ENCODE measurements around the gene KIAA1549. TPM values are rescaled to one million over a fixed set of nuclear protein-coding genes. Genes with fewer than 3 reads are reported as not detected.
A peak's percentile ranks its signal among the peaks of the same experiment; 100 is the strongest.

Gene KIAA1549
- polyA plus RNA-seq, 1 experiment = 2.5 TPM

DNA sequence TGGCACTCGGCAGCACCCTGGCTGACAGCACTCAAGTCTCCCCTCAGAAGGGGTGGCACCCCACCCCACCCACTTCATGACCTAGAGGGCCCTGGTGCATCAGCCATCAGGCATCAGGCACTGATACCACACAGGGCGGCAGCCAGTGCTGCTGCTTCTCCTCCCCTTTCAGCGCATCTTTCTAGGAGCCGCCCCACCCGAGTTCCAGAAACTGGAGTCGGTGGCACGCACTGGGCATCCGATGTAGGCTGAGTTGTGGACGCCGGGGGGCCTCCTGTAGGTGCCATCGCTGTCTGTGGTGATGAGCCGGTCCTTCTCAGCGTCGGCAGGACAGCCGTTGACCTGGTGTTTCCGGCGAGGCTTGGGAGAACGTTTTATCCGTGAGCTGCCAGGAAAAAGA lies 113.4 kb downstream of the KIAA1549 start:
- POLR2A ChIA-PET = no interaction called here
- CTCF ChIA-PET = no interaction called here
- Histone ChIP-seq H3K27me3 (ENCODE audit: control insufficient read depth, insufficient read depth, low read length) (no peaks in the 10 kb centered on the region), H3K36me3 (ENCODE audit: control insufficient read depth, insufficient read depth, low read length) (peaks cover 8% of the 10 kb centered on the region), H3K4me3 (ENCODE audit: low read depth, low read length) (no peak overlapping the region)
- TF ChIP-seq, protein P1, sequence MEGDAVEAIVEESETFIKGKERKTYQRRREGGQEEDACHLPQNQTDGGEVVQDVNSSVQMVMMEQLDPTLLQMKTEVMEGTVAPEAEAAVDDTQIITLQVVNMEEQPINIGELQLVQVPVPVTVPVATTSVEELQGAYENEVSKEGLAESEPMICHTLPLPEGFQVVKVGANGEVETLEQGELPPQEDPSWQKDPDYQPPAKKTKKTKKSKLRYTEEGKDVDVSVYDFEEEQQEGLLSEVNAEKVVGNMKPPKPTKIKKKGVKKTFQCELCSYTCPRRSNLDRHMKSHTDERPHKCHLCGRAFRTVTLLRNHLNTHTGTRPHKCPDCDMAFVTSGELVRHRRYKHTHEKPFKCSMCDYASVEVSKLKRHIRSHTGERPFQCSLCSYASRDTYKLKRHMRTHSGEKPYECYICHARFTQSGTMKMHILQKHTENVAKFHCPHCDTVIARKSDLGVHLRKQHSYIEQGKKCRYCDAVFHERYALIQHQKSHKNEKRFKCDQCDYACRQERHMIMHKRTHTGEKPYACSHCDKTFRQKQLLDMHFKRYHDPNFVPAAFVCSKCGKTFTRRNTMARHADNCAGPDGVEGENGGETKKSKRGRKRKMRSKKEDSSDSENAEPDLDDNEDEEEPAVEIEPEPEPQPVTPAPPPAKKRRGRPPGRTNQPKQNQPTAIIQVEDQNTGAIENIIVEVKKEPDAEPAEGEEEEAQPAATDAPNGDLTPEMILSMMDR (IDR thresholded peaks at IDR 0.05; ENCODE audit: insufficient read depth, low read depth, low read length) = no peak
- no peak for DNase-seq (ENCODE audit: low read depth)

DNA sequence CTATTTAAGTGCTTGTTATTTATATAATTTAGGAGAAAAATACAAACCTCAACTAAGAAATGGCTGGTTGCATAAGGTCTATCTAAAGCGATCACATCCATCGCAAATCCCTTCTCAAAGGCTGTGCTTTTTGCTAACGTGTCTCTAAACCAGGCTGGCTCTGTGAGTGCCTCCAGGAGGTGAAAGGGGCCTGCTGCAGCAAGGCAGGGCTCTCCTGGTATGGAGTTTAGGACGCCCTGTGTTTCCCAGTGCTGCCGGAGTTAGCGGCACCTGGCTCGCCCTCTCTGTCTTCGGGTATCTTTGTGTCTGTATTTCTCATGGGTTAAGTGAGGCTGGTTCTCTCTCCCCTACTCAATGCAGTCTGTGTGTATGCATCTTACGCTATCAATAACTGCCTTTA lies 114.8 kb downstream of the KIAA1549 start:
- ChIA-PET CTCF (interaction anchor here (0.7 kb wide), 1 partner anchor 1063 kb away, joined by 3 read pairs; no protein-coding TSS in a partner anchor), POLR2A (no interaction called here)
- DNase-seq (ENCODE audit: low read depth) = no peak
- TF ChIP-seq, protein P1 (IDR thresholded peaks at IDR 0.05; ENCODE audit: insufficient read depth, low read depth, low read length) = no peak
- Histone ChIP-seq H3K27me3 (ENCODE audit: control insufficient read depth, insufficient read depth, low read length) (no peaks in the 10 kb centered on the region), H3K4me3 (ENCODE audit: low read depth, low read length) (no peak overlapping the region), H3K36me3 (ENCODE audit: control insufficient read depth, insufficient read depth, low read length) (peaks cover 8% of the 10 kb centered on the region)

DNA sequence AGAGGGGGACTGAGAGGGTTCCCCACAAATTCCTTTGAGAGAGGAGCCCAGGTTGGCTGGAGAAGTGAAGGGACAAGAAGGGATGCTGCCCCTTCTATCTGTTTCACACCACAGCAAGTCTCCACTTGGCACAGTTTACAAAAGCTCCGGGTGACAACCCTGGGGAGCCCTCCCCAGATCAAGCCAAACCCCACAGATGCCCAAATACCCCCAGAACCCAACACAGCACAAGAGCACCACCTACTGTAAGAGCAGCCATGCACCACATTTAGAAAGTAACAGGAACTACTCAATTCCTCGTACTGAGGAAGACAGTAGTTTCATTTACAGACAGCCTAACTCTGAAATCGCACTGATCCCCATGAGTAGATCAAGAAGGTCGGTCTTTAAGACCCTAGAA lies 115.3 kb downstream of the KIAA1549 start:
- H3K27me3 ChIP-seq (ENCODE audit: control insufficient read depth, insufficient read depth, low read length) = no peaks in the 10 kb centered on the region
- POLR2A ChIA-PET = no interaction called here
- DNase-seq (ENCODE audit: low read depth) = no peak
- H3K36me3 ChIP-seq (ENCODE audit: control insufficient read depth, insufficient read depth, low read length) = peaks cover 11% of the 10 kb centered on the region
- TF ChIP-seq, protein P1 (IDR thresholded peaks at IDR 0.05; ENCODE audit: insufficient read depth, low read depth, low read length) = 0 out of 2 replicates have a peak, but pooled peaks have one; percentile 19
- no peak overlapping the region for H3K4me3 ChIP-seq (ENCODE audit: low read depth, low read length)
- CTCF ChIA-PET = interaction anchor here (1.2 kb wide), 1 partner anchor 9 kb away, joined by 3 read pairs; no protein-coding TSS in a partner anchor

GRCh38 chr7:138864667-138865066 lies 116.5 kb downstream of the KIAA1549 start:
- H3K4me3 ChIP-seq (ENCODE audit: low read depth, low read length) = no peak overlapping the region
- ChIA-PET CTCF (interaction anchor here (1.2 kb wide), 1 partner anchor 10 kb away, joined by 3 read pairs; no protein-coding TSS in a partner anchor), POLR2A (no interaction called here)
- no peaks in the 10 kb centered on the region for H3K27me3 ChIP-seq (ENCODE audit: control insufficient read depth, insufficient read depth, low read length)
- peaks cover 11% of the 10 kb centered on the region for H3K36me3 ChIP-seq (ENCODE audit: control insufficient read depth, insufficient read depth, low read length)
- TF ChIP-seq, protein P1 (IDR thresholded peaks at IDR 0.05; ENCODE audit: insufficient read depth, low read depth, low read length) = no peak
- DNase-seq (ENCODE audit: low read depth) = peak; percentile 26

DNA sequence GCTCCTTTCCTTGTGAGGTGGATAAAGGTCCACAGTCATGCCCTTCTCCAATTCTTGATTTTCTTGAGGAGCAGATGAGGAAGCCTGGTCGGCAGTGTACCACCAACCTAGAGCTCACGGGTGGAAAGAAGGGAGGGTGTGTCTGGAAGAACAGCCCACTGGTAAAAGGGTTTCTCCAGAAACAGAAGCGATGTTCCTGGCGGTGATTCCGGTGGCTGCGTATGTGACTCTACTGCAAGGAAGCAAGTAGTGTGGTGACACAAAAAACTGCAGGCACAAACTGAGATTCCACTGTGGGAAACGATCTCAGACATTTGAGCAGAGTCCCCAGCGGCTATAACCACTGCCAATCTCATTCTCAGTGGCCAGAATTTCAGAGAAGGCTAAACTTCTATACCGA lies 117.3 kb downstream of the KIAA1549 start:
- POLR2A ChIA-PET = no interaction called here
- DNase-seq (ENCODE audit: low read depth) = no peak
- H3K36me3 ChIP-seq (ENCODE audit: control insufficient read depth, insufficient read depth, low read length) = peaks cover 7% of the 10 kb centered on the region
- TF ChIP-seq, protein P1 (IDR thresholded peaks at IDR 0.05; ENCODE audit: insufficient read depth, low read depth, low read length) = no peak
- no peak overlapping the region for H3K4me3 ChIP-seq (ENCODE audit: low read depth, low read length)
- H3K27me3 ChIP-seq (ENCODE audit: control insufficient read depth, insufficient read depth, low read length) = no peaks in the 10 kb centered on the region
- CTCF ChIA-PET = no interaction called here
